ENCODE measurements around the gene SPAAR. TPM values are rescaled to one million over a fixed set of nuclear protein-coding genes. Genes with fewer than 3 reads are reported as not detected.

SPAAR gene
- total RNA-seq, 1 experiment from 2014 or later: not detected

DNA sequence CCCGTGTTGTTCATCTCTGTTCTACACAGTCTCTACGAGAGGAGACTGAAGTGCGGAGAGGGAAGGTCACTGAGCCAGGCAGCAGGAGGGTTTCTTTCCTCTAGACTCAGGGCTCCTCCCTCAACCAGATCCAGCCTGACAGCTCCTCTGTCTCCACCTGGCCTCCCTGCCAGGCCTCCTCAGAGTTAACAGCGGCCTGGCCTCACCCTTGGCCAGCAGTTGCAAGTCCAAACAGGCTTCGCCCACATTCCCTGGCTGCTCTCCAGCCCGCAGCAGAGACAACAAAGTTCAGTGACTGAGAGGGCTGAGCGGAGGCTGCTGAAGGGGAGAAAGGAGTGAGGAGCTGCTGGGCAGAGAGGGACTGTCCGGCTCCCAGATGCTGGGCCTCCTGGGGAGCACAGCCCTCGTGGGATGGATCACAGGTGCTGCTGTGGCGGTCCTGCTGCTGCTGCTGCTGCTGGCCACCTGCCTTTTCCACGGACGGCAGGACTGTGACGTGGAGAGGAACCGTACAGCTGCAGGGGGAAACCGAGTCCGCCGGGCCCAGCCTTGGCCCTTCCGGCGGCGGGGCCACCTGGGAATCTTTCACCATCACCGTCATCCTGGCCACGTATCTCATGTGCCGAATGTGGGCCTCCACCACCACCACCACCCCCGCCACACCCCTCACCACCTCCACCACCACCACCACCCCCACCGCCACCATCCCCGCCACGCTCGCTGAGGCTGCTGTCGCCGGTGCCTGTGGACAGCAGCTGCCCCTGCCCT is 3.2 kb upstream of the SPAAR start, which contains the start of gene HRCT1:
TSS of gene HRCT1 (plus strand) at position 291 of the 768 bp plus-strand sequence. CDS start at position 377, 86 bp downstream.
- intact Hi-C loops (cut with micrococcal nuclease; ENCODE audit: unreplicated experiment): no loop called here
- H3K4me3 ChIP-seq (ENCODE audit: low read depth in 2 of 2, low read length in 2 of 2): no peak within 1 kb of the TSS
- peaks cover 75% of the 10 kb centered on the region for H3K4me1 ChIP-seq (ENCODE audit: control insufficient read depth, insufficient read depth, low read length)
- H3K27ac ChIP-seq (ENCODE audit: low read length): peak within 1 kb of the TSS; percentile 78
- in situ Hi-C loops (cut with HindIII; ENCODE audit: low pct_unique_long_range_greater_than_20kb, low sequenced_read_pairs): no loop called here
- no peak for TF ChIP-seq SIN3A (IDR thresholded peaks at IDR 0.05; ENCODE audit: borderline replicate concordance, insufficient read depth, low read depth, low read length)
- 0 out of 4 replicates have a peak, but pooled peaks of 1 of the 2 experiments have one; percentile 31 for TF ChIP-seq REST (IDR thresholded peaks at IDR 0.05; ENCODE audit: insufficient read depth in 1 of 2, low read depth in 2 of 2, low read length in 1 of 2)
- peak; percentile 67; the same call in 1 of the 2 replicates for TF ChIP-seq POLR2AphosphoS5 (IDR thresholded peaks at IDR 0.05; ENCODE audit: low read depth, low read length)
- peak; percentile 83 for TF ChIP-seq TCF7L2 (IDR thresholded peaks at IDR 0.05; ENCODE audit: low read depth, low read length)
- TF ChIP-seq CTCF (IDR thresholded peaks at IDR 0.05): no peak
- BruUV-seq (replicated peaks): no TSS peak
- DNase-seq (ENCODE audit: low read depth, low spot score): no peak
- no peaks in the 10 kb centered on the region for H3K9me3 ChIP-seq (ENCODE audit: control insufficient read depth, insufficient read depth, low read depth, low read length)
- no peaks in the 10 kb centered on the region for H3K27me3 ChIP-seq (ENCODE audit: control insufficient read depth, insufficient read depth, low read length)
- H3K36me3 ChIP-seq (ENCODE audit: control insufficient read depth, insufficient read depth, low read length): no peaks in the 10 kb centered on the region
- peak; percentile 66 for ATAC-seq
- ChIA-PET CTCF (interaction anchor here (0.7 kb wide), 1 partner anchor 39 kb away, joined by 4 read pairs; no protein-coding TSS in a partner anchor), POLR2A (no interaction called here)

GRCh38 chr9:35906923-35907699 is 2.2 kb upstream of the SPAAR start:
- no peaks in the 10 kb centered on the region for H3K27me3 ChIP-seq (ENCODE audit: control insufficient read depth, insufficient read depth, low read length)
- no peaks in the 10 kb centered on the region for H3K9me3 ChIP-seq (ENCODE audit: control insufficient read depth, insufficient read depth, low read depth, low read length)
- DNase-seq (ENCODE audit: low read depth, low spot score) (no peak), ATAC-seq (peak; percentile 15; the same call in 1 of the 2 replicates)
- BruUV-seq (replicated peaks): no TSS peak
- peaks cover 77% of the 10 kb centered on the region for H3K4me1 ChIP-seq (ENCODE audit: control insufficient read depth, insufficient read depth, low read length)
- H3K27ac ChIP-seq (ENCODE audit: low read length): peak overlapping the region; percentile 78
- in situ Hi-C loops (cut with HindIII; ENCODE audit: low pct_unique_long_range_greater_than_20kb, low sequenced_read_pairs): no loop called here
- intact Hi-C loops (cut with micrococcal nuclease; ENCODE audit: unreplicated experiment): no loop called here
- no peak overlapping the region for H3K4me3 ChIP-seq (ENCODE audit: low read depth in 2 of 2, low read length in 2 of 2)
- CTCF ChIA-PET: interaction anchor here (0.7 kb wide), 1 partner anchor 25 kb away, joined by 3 read pairs; no protein-coding TSS in a partner anchor
- POLR2A ChIA-PET: no interaction called here
- no peak for TF ChIP-seq POLR2AphosphoS5 (IDR thresholded peaks at IDR 0.05; ENCODE audit: low read depth, low read length)
- no peak for TF ChIP-seq CTCF (IDR thresholded peaks at IDR 0.05)
- TF ChIP-seq TCF7L2 (IDR thresholded peaks at IDR 0.05; ENCODE audit: low read depth, low read length): no peak
- TF ChIP-seq SIN3A (IDR thresholded peaks at IDR 0.05; ENCODE audit: borderline replicate concordance, insufficient read depth, low read depth, low read length): no peak
- TF ChIP-seq REST (IDR thresholded peaks at IDR 0.05; ENCODE audit: insufficient read depth in 1 of 2, low read depth in 2 of 2, low read length in 1 of 2): no peak
- no peaks in the 10 kb centered on the region for H3K36me3 ChIP-seq (ENCODE audit: control insufficient read depth, insufficient read depth, low read length)

Data from Panc1 (cell line).